22Rv1 (cell line): ENCODE measurements around the gene NRCAM.

Experiments used
- ZFX ChIP-seq: fragments of 450-650 bp; IDR thresholded peaks from 2 replicates; pipeline ENCODE4 v1.6.1; 2017; ENCODE audit warnings: antibody characterized with exemption, borderline replicate concordance
- TF ChIP-seq, protein P1 (sequence below): fragments of 450-650 bp; IDR thresholded peaks from 2 replicates; pipeline ENCODE4 v1.5.1; 2017; ENCODE audit warnings: mild to moderate bottlenecking

DNA sequence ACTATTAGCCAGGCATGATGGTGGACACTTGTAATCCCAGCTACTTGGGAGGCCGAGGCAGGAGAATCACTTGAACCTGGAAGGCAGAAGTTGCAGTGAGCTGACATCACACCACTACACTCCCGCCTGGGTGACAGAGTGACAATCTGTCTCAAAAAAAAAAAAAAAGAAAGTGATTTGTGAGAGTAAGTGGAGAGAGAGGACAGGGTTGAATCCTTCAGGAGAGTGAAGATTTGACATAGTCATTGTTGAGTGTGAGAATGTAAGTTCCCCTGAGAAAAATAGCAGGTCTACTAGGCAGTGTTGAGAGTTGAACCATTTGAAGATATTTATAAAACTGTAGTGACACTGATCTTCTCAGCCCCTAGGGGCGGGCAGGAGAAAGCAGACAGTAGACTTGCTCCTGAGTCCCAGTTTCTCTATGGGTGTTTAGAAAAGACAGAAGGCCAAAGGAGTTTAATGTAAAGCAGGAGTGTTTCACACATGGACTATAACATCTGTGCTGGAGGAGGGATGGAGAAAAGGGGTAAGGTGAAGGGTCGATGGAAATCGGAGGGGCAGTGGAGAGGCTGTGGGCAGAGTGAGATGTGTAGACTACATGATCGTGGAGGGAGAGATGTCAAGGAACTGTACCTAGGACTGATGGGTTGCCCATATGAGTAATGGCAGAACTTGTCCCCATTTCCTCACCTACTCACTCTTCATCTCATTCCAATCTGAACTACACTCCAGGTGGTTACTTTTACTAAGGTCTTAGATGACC lies 312.4 kb downstream of the NRCAM start:
- TF ChIP-seq, protein P1, sequence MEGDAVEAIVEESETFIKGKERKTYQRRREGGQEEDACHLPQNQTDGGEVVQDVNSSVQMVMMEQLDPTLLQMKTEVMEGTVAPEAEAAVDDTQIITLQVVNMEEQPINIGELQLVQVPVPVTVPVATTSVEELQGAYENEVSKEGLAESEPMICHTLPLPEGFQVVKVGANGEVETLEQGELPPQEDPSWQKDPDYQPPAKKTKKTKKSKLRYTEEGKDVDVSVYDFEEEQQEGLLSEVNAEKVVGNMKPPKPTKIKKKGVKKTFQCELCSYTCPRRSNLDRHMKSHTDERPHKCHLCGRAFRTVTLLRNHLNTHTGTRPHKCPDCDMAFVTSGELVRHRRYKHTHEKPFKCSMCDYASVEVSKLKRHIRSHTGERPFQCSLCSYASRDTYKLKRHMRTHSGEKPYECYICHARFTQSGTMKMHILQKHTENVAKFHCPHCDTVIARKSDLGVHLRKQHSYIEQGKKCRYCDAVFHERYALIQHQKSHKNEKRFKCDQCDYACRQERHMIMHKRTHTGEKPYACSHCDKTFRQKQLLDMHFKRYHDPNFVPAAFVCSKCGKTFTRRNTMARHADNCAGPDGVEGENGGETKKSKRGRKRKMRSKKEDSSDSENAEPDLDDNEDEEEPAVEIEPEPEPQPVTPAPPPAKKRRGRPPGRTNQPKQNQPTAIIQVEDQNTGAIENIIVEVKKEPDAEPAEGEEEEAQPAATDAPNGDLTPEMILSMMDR, result no peak
- no peak for TF ChIP-seq ZFX
